ENCODE measurements around the gene ENOX1.

The ENOX1 gene

DNA sequence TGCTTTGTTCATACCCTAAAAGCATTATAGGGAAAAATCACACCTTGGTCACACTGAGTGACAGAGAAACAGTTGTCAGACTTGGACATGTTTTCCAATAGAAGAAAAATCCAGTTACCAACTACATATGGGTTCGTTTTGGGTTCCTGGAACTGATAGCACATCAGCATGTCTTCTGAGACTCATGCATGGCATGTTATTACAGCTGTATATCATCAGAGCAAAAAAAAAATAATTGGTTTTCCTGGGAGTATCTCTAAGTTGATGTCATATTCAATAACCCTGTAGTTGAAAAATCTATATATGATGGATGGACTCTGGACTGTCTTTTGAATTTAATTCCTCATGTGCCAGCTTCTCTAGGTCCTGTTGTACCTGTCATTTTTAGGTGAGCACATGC, 551.7 kb downstream of the ENOX1 start:
- TF ChIP-seq, protein P1, sequence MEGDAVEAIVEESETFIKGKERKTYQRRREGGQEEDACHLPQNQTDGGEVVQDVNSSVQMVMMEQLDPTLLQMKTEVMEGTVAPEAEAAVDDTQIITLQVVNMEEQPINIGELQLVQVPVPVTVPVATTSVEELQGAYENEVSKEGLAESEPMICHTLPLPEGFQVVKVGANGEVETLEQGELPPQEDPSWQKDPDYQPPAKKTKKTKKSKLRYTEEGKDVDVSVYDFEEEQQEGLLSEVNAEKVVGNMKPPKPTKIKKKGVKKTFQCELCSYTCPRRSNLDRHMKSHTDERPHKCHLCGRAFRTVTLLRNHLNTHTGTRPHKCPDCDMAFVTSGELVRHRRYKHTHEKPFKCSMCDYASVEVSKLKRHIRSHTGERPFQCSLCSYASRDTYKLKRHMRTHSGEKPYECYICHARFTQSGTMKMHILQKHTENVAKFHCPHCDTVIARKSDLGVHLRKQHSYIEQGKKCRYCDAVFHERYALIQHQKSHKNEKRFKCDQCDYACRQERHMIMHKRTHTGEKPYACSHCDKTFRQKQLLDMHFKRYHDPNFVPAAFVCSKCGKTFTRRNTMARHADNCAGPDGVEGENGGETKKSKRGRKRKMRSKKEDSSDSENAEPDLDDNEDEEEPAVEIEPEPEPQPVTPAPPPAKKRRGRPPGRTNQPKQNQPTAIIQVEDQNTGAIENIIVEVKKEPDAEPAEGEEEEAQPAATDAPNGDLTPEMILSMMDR (IDR thresholded peaks at IDR 0.05; ENCODE audit: low read depth, low read length) = no peak
- no peak overlapping the region for H3K4me3 ChIP-seq (ENCODE audit: low read depth, low read length)

GRCh38 chr13:43232873-43233265, 553.9 kb downstream of the ENOX1 start:
- no peak overlapping the region for H3K4me3 ChIP-seq (ENCODE audit: low read depth, low read length)
- TF ChIP-seq, protein P1 (IDR thresholded peaks at IDR 0.05; ENCODE audit: low read depth, low read length) = no peak

- TF ChIP-seq, protein P1 (IDR thresholded peaks at IDR 0.05; ENCODE audit: low read depth, low read length) = no peak
- H3K4me3 ChIP-seq (ENCODE audit: low read depth, low read length) = no peak overlapping the region
Observed at GRCh38 chr13:43232144-43232872, 554.5 kb downstream of the ENOX1 start.

- no peak overlapping the region for H3K4me3 ChIP-seq (ENCODE audit: low read depth, low read length)
- TF ChIP-seq, protein P1 (IDR thresholded peaks at IDR 0.05; ENCODE audit: low read depth, low read length) = no peak
Observed at GRCh38 chr13:43230989-43231388, 555.8 kb downstream of the ENOX1 start.

- TF ChIP-seq, protein P1 (IDR thresholded peaks at IDR 0.05; ENCODE audit: low read depth, low read length) = no peak
- H3K4me3 ChIP-seq (ENCODE audit: low read depth, low read length) = no peak overlapping the region
Observed at GRCh38 chr13:43229506-43229905, 557.3 kb downstream of the ENOX1 start.

- no peak overlapping the region for H3K4me3 ChIP-seq (ENCODE audit: low read depth, low read length)
- TF ChIP-seq, protein P1 (IDR thresholded peaks at IDR 0.05; ENCODE audit: low read depth, low read length) = no peak
Observed at GRCh38 chr13:43227721-43228120, 559.1 kb downstream of the ENOX1 start.

DNA sequence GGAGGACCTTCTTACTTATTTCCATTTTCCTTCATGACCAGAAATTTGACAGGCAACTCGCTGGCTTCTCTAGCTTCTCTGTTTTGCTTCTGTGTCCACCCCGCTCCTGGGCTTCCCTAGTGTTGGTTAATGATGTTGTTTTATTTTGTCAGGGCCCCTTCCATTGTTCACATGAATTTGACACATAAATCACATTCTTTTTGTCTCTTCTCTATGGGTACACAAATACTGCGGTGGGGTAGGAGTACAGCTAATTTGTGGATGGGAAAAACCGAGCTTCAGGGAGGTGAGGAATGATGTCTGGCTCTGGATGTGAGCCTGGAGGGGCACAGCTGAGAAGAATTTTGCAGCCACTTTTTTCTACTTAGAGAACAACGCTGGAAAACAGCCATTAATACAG, 563.6 kb downstream of the ENOX1 start:
- TF ChIP-seq, protein P1 (IDR thresholded peaks at IDR 0.05; ENCODE audit: low read depth, low read length) = no peak
- H3K4me3 ChIP-seq (ENCODE audit: low read depth, low read length) = no peak overlapping the region
